Esophagus squamous epithelium (tissue), 4 donors: ENCODE data around the gene ZNF765.

Source experiments
- CTCF ChIP-seq, 6 experiments: fragments of 450-650 bp in 4 of 6; fragments of 200-600 bp in 2 of 6; sonication (generic) in 2 of 6; IDR thresholded peaks; one replicate each; pipeline ENCODE4 v1.5.1; 2016 to 2019; ENCODE audit warnings: antibody characterized with exemption in 6 of 6, mild to moderate bottlenecking in 4 of 6, moderate library complexity in 4 of 6
- POLR2A ChIP-seq, 4 donors: fragments of 450-650 bp; IDR thresholded peaks; one replicate each; pipeline ENCODE4 v1.6.1; 2017; ENCODE audit warnings: antibody characterized with exemption in 4 of 4, mild to moderate bottlenecking in 4 of 4, moderate library complexity in 3 of 4

- TF ChIP-seq CTCF (IDR thresholded peaks at IDR 0.05) (peak in 5 of 6 experiments; percentile 15 to 47 (median 42)), POLR2A (IDR thresholded peaks at IDR 0.05) (peak in 3 of 4 donors; percentile 67 to 76 (median 72))
Measured at GRCh38 chr19:53431399-53432087, 36.6 kb downstream of the ZNF765 start, which contains the start of gene ZNF761.
